Measurements from ENCODE around the gene FAM117A.

DNA sequence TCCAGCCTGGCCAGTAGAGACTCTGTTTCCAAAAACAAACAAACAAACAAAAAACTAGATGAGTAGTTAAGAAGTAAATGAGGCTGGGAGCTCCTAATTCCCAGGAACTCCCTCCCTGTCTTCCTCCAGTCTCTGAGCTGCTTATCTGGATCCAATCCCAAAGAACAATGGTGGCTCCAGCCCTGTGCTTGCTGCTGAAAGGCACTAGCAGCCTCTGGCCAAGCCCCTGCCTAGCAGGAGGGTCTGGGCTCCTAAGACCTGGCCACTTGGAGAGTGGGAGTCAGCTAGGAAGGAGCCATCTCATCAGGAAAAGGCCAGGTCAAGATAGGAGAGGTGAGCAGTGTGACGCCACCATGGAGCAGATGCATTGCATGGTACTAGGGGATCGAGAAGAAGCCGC, 41.9 kb downstream of the FAM117A start:
- no peak for TF ChIP-seq RBBP5 (IDR thresholded peaks at IDR 0.05; ENCODE audit: borderline replicate concordance, low read depth, low read length)
- no peak for TF ChIP-seq ASH2L (IDR thresholded peaks at IDR 0.05; ENCODE audit: low read length)
- TF ChIP-seq EP300 (IDR thresholded peaks at IDR 0.05; ENCODE audit: borderline replicate concordance in 1 of 2, low read depth in 2 of 2, low read length in 2 of 2), result no peak

Data from H1 (cell line).